ENCODE data around the gene RUSF1. TPM values are rescaled to one million over a fixed set of nuclear protein-coding genes. Genes with fewer than 3 reads are reported as not detected.

Gene RUSF1
- total and polyA plus RNA-seq, 7 donors = 6.9 to 16.2 (median 10.8) TPM

DNA sequence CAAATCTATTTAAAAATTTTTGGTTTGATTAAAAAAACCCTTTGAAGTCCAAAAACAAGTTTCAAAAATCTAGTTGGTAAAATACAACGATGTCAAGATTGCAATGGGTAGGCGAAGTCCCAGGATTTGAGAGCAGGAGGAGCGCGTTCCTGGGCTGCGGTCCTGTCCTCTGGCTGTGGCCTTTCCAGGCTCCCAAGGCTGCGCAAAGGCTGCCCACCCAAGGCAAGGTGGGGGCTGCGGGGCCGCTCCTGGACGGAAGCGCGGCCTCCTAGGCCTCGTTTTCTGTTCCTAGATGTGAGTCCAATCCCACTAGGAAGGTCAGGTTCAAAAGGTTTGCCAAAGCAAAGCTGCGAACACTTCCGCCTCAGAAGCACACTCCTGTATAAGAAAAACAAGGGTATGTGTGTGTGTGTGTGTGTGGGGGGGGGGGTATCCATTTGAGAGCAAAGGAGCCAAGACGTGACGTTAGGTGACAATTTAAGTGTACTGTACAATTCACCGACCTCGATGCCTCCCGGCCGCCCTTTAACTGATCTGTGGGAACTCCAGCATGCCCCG lies 28.7 kb upstream of the RUSF1 start:
- H3K4me3 ChIP-seq = no peak overlapping the region
- peaks cover 2 to 77% (median 16%) of the 10 kb centered on the region in 3 donors for H3K27me3 ChIP-seq (ENCODE audit: insufficient read depth in 3 of 3, low read length in 2 of 3)
- H3K9me3 ChIP-seq = no peaks in the 10 kb centered on the region
- no peaks in the 10 kb centered on the region for H3K4me1 ChIP-seq
- H3K27ac ChIP-seq = no peak overlapping the region
- 66 to 87% (median 71%) methylated on average over 15 to 21 of the region's 21 CpGs for WGBS, 3 donors
- DNase-seq (no peak), ATAC-seq (no peak)
- no peaks in the 10 kb centered on the region for H3K36me3 ChIP-seq (ENCODE audit: insufficient read depth in 1 of 2, low read depth in 1 of 2)
- TF ChIP-seq CTCF (IDR thresholded peaks at IDR 0.05) = no peak
- intact Hi-C loops (cut with DNase I) = no loop called here

DNA sequence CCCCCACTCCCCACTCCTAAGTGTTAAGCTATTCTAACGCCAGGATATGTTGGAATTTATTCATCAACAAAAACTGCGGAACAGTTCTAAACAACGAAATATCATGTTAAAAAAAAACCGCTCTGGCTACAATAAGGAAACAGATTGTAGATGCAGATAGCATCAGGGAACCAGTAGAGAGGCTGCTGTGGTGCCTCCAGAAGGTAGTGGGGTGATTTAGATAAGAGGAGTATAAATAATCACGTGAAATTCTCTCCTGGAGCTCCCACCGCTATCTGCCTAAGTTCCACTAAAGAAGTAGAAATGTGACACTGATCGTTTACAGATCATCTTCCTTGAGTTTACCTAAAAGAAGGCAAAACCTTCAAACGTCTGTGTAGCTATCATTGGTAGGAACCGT lies 27.5 kb upstream of the RUSF1 start:
- Histone ChIP-seq H3K4me3 (no peak overlapping the region), H3K27me3 (ENCODE audit: insufficient read depth in 3 of 3, low read length in 2 of 3) (peaks cover 2 to 86% (median 21%) of the 10 kb centered on the region in 3 donors), H3K36me3 (ENCODE audit: insufficient read depth in 1 of 2, low read depth in 1 of 2) (no peaks in the 10 kb centered on the region), H3K4me1 (no peaks in the 10 kb centered on the region), H3K9me3 (no peaks in the 10 kb centered on the region), H3K27ac (no peak overlapping the region)
- TF ChIP-seq CTCF (IDR thresholded peaks at IDR 0.05) = no peak
- ATAC-seq (no peak), DNase-seq (no peak)
- 60 to 68% (median 62%) methylated on average over 9 of the region's 9 CpGs for WGBS, 3 donors
- intact Hi-C loops (cut with DNase I) = no loop called here

DNA sequence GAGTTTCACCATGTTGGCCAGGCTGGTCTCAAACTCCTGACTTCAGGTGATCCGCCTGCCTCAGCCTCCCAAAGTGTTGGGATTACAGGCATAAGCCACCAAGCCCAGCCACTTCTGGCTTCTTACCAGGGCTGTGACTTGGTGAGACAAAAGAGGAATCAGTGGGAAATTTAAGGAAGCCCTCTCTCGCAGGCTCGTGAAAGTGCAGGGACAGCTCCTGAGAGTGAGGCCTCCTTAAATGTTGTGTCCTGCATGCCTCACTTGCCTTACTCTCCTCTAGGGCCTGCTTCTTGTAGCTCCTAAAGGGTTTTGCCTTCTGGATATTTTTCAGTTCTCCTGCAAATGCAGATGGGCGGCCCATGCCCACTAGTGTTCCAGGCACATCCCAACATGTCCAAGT lies 24.7 kb upstream of the RUSF1 start:
- H3K27ac ChIP-seq = no peak overlapping the region
- no peak overlapping the region for H3K4me3 ChIP-seq
- H3K4me1 ChIP-seq = no peaks in the 10 kb centered on the region
- intact Hi-C loops (cut with DNase I) = no loop called here
- no peak for ATAC-seq
- H3K9me3 ChIP-seq = no peaks in the 10 kb centered on the region
- no peak for TF ChIP-seq CTCF (IDR thresholded peaks at IDR 0.05)
- H3K27me3 ChIP-seq (ENCODE audit: insufficient read depth in 3 of 3, low read length in 2 of 3) = peaks cover 0 to 87% (median 24%) of the 10 kb centered on the region in 3 donors
- DNase-seq = no peak
- no peaks in the 10 kb centered on the region for H3K36me3 ChIP-seq (ENCODE audit: insufficient read depth in 1 of 2, low read depth in 1 of 2)
- whole genome bisulfite sequencing, 3 donors = 77 to 82% (median 81%) methylated on average over 4 of the region's 4 CpGs

GRCh38 chr16:31532120-31532519 lies 23.9 kb upstream of the RUSF1 start:
- no peaks in the 10 kb centered on the region for H3K4me1 ChIP-seq
- WGBS, 3 donors = 51 to 60% (median 58%) methylated on average over 2 of the region's 2 CpGs
- no peak for TF ChIP-seq CTCF (IDR thresholded peaks at IDR 0.05)
- intact Hi-C loops (cut with DNase I) = no loop called here
- peaks cover 0 to 87% (median 23%) of the 10 kb centered on the region in 3 donors for H3K27me3 ChIP-seq (ENCODE audit: insufficient read depth in 3 of 3, low read length in 2 of 3)
- no peak overlapping the region for H3K4me3 ChIP-seq
- no peak overlapping the region for H3K27ac ChIP-seq
- H3K36me3 ChIP-seq (ENCODE audit: insufficient read depth in 1 of 2, low read depth in 1 of 2) = no peaks in the 10 kb centered on the region
- H3K9me3 ChIP-seq = no peaks in the 10 kb centered on the region
- no peak for DNase-seq
- ATAC-seq = no peak

DNA sequence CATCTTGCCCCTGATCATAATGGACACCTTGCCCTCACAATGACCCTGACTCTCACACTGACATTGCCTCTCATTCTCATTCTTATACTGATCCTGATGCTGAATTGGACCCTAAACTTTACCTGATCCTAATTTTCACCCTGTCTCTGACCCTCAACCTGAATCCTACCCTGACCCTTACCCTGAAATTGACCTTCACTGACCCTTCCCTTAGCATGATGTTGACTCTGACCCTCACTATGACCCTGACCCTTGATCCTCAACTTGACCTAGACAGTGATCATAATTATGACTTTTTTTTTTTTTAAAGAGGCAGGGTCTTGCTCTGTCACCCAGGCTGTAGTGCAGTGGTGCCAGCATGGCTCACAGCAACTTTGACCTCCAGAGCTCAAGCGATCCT lies 22.9 kb upstream of the RUSF1 start:
- H3K4me1 ChIP-seq = no peaks in the 10 kb centered on the region
- peaks cover 0 to 77% (median 20%) of the 10 kb centered on the region in 3 donors for H3K27me3 ChIP-seq (ENCODE audit: insufficient read depth in 3 of 3, low read length in 2 of 3)
- no peaks in the 10 kb centered on the region for H3K9me3 ChIP-seq
- ATAC-seq (no peak), DNase-seq (no peak)
- intact Hi-C loops (cut with DNase I) = no loop called here
- TF ChIP-seq CTCF (IDR thresholded peaks at IDR 0.05) = no peak
- 79 to 95% (median 87%) methylated on average over 1 of the region's 1 CpG for WGBS, 3 donors
- no peaks in the 10 kb centered on the region for H3K36me3 ChIP-seq (ENCODE audit: insufficient read depth in 1 of 2, low read depth in 1 of 2)
- no peak overlapping the region for H3K27ac ChIP-seq
- no peak overlapping the region for H3K4me3 ChIP-seq

Data from psoas muscle (tissue), 8 donors.